HG02571 (cell line): ENCODE measurements around the gene SLC48A1.
"Not testable (repeated sequence)": the region's sequence is repeated elsewhere in the genome, so short reads cannot be mapped to it uniquely, and the experiment has no call there.

Source experiments
- ATAC-seq: cut with Tn5 transposase; IDR thresholded peaks from one replicate; pipeline ENCODE4 v1.9.1; 2021; ENCODE audit warnings: mild to moderate bottlenecking, moderate library complexity; ENCODE audit not compliant: unreplicated experiment

Gene SLC48A1

GRCh38 chr12:47808050-47808449, 35.0 kb downstream of the SLC48A1 start:
- ATAC-seq: no peak

GRCh38 chr12:47808574-47809365, 35.7 kb downstream of the SLC48A1 start:
- ATAC-seq: no peak

GRCh38 chr12:47809518-47809917, 36.5 kb downstream of the SLC48A1 start:
- not testable (repeated sequence) for ATAC-seq

GRCh38 chr12:47811072-47811396, 38.0 kb downstream of the SLC48A1 start:
- ATAC-seq: no peak

- no peak for ATAC-seq
Measured at GRCh38 chr12:47811581-47812484, 38.8 kb downstream of the SLC48A1 start.

GRCh38 chr12:47812797-47813510, 39.9 kb downstream of the SLC48A1 start:
- ATAC-seq: peak; percentile 66

- ATAC-seq: peak; percentile 33
Measured at GRCh38 chr12:47813511-47814196, 40.6 kb downstream of the SLC48A1 start.

GRCh38 chr12:47814539-47815170, 41.6 kb downstream of the SLC48A1 start:
- ATAC-seq: no peak

GRCh38 chr12:47815447-47815846, 42.4 kb downstream of the SLC48A1 start:
- not testable (repeated sequence) for ATAC-seq

- no peak for ATAC-seq
Measured at GRCh38 chr12:47816403-47817271, 43.6 kb downstream of the SLC48A1 start.

GRCh38 chr12:47817272-47818006, 44.4 kb downstream of the SLC48A1 start:
- ATAC-seq: no peak

GRCh38 chr12:47818007-47818376, 45.0 kb downstream of the SLC48A1 start:
- no peak for ATAC-seq

- ATAC-seq: peak; percentile 3
Measured at GRCh38 chr12:47818467-47819137, 45.6 kb downstream of the SLC48A1 start.

GRCh38 chr12:47819138-47819895, 46.3 kb downstream of the SLC48A1 start:
- ATAC-seq: peak; percentile 40

- ATAC-seq: peak; percentile 35
Measured at GRCh38 chr12:47819896-47820630, 47.0 kb downstream of the SLC48A1 start, which contains the start of gene HDAC7. HDAC7 (minus strand) TSS chr12:47819903; CDS start chr12:47819785, 118 bp downstream.

GRCh38 chr12:47820631-47821345, 47.8 kb downstream of the SLC48A1 start:
- no peak for ATAC-seq
